ENCODE results near the gene GPR17. TPM values are rescaled to one million over a fixed set of nuclear protein-coding genes. Genes with fewer than 3 reads are reported as not detected.

The GPR17 gene
- total and polyA plus RNA-seq, 9 of the 15 experiments (the other 6 are each of a cell fraction or from before 2014, with no cell fraction given), result not detected

DNA sequence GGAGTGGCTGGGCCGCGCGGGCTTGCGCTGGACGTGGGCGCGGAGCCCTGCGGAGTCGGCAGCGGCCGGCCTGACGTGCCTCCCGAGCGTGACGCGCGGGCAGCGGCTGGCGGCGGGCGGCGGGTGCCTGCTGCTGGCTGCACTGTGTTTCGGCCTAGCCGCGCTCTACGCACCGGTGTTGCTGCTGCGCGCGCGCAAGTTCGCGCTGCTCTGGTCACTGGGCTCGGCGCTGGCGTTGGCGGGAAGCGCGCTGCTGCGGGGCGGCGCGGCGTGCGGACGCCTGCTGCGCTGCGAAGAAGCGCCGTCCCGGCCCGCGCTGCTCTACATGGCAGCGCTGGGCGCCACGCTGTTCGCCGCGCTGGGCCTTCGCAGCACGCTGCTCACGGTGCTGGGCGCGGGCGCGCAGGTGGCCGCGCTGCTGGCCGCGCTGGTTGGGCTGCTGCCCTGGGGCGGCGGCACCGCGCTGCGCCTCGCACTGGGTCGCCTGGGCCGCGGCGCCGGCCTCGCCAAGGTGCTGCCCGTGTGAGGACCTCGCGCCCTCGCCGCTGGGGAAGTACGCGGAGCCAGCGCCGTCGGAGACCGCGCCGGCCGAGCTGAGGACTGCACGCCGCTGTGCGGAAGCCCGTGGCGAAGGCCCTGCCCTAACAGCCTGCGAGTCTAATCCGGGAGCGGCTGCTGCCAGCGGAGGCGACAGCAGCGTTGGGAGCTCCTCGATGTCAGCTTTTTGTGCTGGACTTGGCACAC lies 55.9 kb downstream of the GPR17 start (continued):
- TF ChIP-seq ERF (CRISPR knock-in tag; IDR thresholded peaks at IDR 0.05) (peak; percentile 71; the same call in 1 of the 2 replicates), ZNF696 (CRISPR knock-in tag; conservative IDR thresholded peaks at IDR 0.05) (no peak), NR2C2 (CRISPR knock-in tag; IDR thresholded peaks at IDR 0.05) (0 out of 2 replicates have a peak, but pooled peaks have one; percentile 15), NR2C2 (tag; IDR thresholded peaks at IDR 0.05) (no peak), RUNX1 (IDR thresholded peaks at IDR 0.05; ENCODE audit: low read depth) (no peak), ATF4 (CRISPR knock-in tag; IDR thresholded peaks at IDR 0.05) (no peak), ZNF217 (CRISPR knock-in tag; IDR thresholded peaks at IDR 0.05) (no peak), NFIC (IDR thresholded peaks at IDR 0.05) (peak; percentile 33; the same call in 1 of the 2 replicates), MIER1 (IDR thresholded peaks at IDR 0.05; ENCODE audit: low read depth) (no peak), SAP30 (IDR thresholded peaks at IDR 0.05; ENCODE audit: borderline replicate concordance, insufficient read depth, low read depth, low read length, poor library complexity, severe bottlenecking) (peak; percentile 85), RCOR1 (IDR thresholded peaks at IDR 0.05; ENCODE audit: borderline replicate concordance in 1 of 2, low read depth in 2 of 2, low read length in 2 of 2) (no peak), EP400 (IDR thresholded peaks at IDR 0.05) (no peak), HMGN3 (IDR thresholded peaks at IDR 0.05; ENCODE audit: borderline replicate concordance, extremely low read depth, insufficient read length, low read depth, low read length) (peak; percentile 77), CXXC5 (CRISPR knock-in tag; IDR thresholded peaks at IDR 0.05) (peak; percentile 86), ZNF41 (CRISPR knock-in tag; conservative IDR thresholded peaks at IDR 0.05) (no peak), ZNF143 (CRISPR knock-in tag; IDR thresholded peaks at IDR 0.05) (no peak), ZNF584 (CRISPR knock-in tag; IDR thresholded peaks at IDR 0.05; ENCODE audit: low read depth) (peak; percentile 41; the same call in 1 of the 2 replicates), HDAC8 (tag; IDR thresholded peaks at IDR 0.05) (0 out of 2 replicates have a peak, but pooled peaks have one; percentile 18), RAD21 (CRISPR knock-in tag; conservative IDR thresholded peaks at IDR 0.05 in 1 of 2, IDR thresholded peaks at IDR 0.05 in 1 of 2) (peak in 1 of 2 experiments; percentile 23; a peak in 1 of 4 replicates), ZFX (CRISPR knock-in tag; IDR thresholded peaks at IDR 0.05) (peak; percentile 70), SMARCE1 (IDR thresholded peaks at IDR 0.05) (no peak)
- TF ChIP-seq, protein P1, sequence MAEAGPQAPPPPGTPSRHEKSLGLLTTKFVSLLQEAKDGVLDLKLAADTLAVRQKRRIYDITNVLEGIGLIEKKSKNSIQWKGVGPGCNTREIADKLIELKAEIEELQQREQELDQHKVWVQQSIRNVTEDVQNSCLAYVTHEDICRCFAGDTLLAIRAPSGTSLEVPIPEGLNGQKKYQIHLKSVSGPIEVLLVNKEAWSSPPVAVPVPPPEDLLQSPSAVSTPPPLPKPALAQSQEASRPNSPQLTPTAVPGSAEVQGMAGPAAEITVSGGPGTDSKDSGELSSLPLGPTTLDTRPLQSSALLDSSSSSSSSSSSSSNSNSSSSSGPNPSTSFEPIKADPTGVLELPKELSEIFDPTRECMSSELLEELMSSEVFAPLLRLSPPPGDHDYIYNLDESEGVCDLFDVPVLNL (CRISPR knock-in tag; IDR thresholded peaks at IDR 0.05; ENCODE audit: low read depth), result no peak; the same call in 1 of the 2 replicates
- TF ChIP-seq, protein P2, sequence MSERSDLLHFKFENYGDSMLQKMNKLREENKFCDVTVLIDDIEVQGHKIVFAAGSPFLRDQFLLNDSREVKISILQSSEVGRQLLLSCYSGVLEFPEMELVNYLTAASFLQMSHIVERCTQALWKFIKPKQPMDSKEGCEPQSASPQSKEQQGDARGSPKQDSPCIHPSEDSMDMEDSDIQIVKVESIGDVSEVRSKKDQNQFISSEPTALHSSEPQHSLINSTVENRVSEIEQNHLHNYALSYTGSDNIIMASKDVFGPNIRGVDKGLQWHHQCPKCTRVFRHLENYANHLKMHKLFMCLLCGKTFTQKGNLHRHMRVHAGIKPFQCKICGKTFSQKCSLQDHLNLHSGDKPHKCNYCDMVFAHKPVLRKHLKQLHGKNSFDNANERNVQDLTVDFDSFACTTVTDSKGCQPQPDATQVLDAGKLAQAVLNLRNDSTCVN (CRISPR knock-in tag; IDR thresholded peaks at IDR 0.05), result no peak

Measured in K562 (cell line).